IPS-20b (cell line): ENCODE data around the gene INPP5D.

Experiments
- H3K27ac ChIP-seq: one replicate; pipeline ENCODE4 v1.5.1; 2013; ENCODE audit warnings: low read length
- H3K27me3 ChIP-seq: 2 replicates; pipeline ENCODE4 v1.6.1; 2013; ENCODE audit warnings: mild to moderate bottlenecking, low read length, inconsistent platforms; ENCODE audit not compliant: insufficient read depth
- H3K36me3 ChIP-seq: 2 replicates; pipeline ENCODE4 v1.6.1; 2013; ENCODE audit warnings: low read depth, mild to moderate bottlenecking, inconsistent platforms, low read length, moderate library complexity; ENCODE audit not compliant: insufficient read depth
- H3K4me1 ChIP-seq: 2 replicates; pipeline ENCODE4 v1.6.1; 2013; ENCODE audit warnings: mild to moderate bottlenecking, control low read depth, inconsistent platforms, low read length, moderate library complexity; ENCODE audit not compliant: insufficient read depth
- H3K4me3 ChIP-seq: 2 replicates; pipeline ENCODE4 v1.5.1; 2013; ENCODE audit warnings: mild to moderate bottlenecking, low read length, inconsistent platforms
- H3K9ac ChIP-seq: 2 replicates; pipeline ENCODE4 v1.6.1; 2013; ENCODE audit warnings: low read depth, mild to moderate bottlenecking, inconsistent platforms, low read length, moderate library complexity
- H3K9me3 ChIP-seq: 2 replicates; pipeline ENCODE4 v1.6.1; 2013; ENCODE audit warnings: mild to moderate bottlenecking, low read depth, low read length, inconsistent platforms; ENCODE audit not compliant: insufficient read depth

INPP5D gene

DNA sequence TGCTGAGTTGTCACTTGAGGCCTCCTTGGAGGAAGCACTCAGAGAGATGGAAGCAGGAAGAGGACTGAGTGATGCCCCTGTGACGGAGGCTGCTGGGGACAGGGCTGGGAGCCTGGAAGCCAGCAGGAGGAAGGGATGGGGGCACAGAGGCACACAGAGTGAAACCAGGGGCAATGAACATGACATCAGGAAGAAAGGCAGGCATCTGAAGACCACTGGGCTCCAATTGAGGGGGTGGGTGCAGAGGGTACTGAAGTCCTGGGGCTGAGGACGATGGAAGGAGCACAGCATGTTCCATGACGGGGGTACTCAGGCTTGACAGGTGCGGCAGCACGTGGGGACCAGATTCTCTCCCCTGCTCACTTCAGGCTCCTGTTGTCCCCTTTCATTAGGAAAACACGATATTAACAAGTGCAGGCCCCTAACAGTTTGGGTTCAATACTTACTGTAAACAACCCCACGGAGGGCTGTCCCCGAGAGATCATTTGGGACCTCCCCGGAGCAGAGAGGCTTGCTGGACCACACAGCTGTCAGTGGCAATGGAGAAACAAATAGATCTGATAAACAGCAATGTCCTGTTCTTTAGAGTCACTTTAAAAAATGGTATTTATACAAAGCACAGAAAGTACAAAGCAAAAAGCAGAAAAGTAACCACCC is 8.7 kb downstream of the INPP5D start:
- Histone ChIP-seq H3K9me3 (no peaks in the 10 kb centered on the region), H3K4me3 (no peak overlapping the region), H3K27me3 (no peaks in the 10 kb centered on the region), H3K9ac (no peak overlapping the region), H3K27ac (no peak overlapping the region), H3K4me1 (no peaks in the 10 kb centered on the region), H3K36me3 (no peaks in the 10 kb centered on the region)

DNA sequence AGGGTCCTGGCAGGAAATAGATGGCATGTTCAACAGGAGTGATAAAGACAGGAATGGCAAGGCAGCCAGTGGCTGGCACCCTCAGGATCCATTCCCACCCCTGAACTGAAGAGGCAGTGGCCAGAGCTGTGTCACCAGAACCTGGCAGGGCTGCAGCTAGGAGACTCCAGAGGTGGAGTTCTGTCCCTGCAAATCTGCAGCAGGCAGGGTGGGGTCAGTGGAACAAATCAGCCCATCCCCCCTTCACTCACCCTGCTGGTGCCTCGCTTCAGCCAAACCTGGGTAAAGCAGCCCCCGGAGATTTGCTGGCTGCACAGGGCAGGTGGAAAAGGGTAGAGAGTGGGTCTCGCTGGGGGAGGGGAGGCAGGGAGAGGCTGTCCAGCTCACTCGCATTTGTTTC is 12.7 kb downstream of the INPP5D start:
- Histone ChIP-seq H3K4me1 (peaks cover 12% of the 10 kb centered on the region), H3K4me3 (no peak overlapping the region), H3K9ac (no peak overlapping the region), H3K9me3 (no peaks in the 10 kb centered on the region), H3K36me3 (no peaks in the 10 kb centered on the region), H3K27me3 (no peaks in the 10 kb centered on the region), H3K27ac (no peak overlapping the region)

DNA sequence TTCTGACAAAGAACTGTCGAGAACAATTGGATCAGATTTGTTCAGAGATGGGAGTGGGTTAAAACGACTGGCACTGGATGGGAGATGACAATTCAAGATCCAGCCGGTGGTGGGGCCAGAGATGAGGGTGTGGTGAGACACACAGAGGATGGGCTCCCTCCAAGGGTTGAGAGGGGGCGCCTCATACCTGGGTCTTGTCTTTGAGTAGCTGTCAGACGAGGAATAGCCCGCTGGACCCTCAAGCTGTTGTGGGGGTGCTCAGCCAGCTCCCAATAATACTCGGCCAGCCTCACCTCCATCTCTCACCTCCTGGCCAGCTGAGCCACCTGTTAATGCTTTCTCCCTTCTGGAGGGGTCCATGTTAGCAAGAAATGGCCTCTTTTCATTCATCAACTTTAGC is 14.0 kb downstream of the INPP5D start:
- Histone ChIP-seq H3K27ac (no peak overlapping the region), H3K4me3 (no peak overlapping the region), H3K9me3 (no peaks in the 10 kb centered on the region), H3K4me1 (peaks cover 12% of the 10 kb centered on the region), H3K36me3 (no peaks in the 10 kb centered on the region), H3K9ac (no peak overlapping the region), H3K27me3 (no peaks in the 10 kb centered on the region)

DNA sequence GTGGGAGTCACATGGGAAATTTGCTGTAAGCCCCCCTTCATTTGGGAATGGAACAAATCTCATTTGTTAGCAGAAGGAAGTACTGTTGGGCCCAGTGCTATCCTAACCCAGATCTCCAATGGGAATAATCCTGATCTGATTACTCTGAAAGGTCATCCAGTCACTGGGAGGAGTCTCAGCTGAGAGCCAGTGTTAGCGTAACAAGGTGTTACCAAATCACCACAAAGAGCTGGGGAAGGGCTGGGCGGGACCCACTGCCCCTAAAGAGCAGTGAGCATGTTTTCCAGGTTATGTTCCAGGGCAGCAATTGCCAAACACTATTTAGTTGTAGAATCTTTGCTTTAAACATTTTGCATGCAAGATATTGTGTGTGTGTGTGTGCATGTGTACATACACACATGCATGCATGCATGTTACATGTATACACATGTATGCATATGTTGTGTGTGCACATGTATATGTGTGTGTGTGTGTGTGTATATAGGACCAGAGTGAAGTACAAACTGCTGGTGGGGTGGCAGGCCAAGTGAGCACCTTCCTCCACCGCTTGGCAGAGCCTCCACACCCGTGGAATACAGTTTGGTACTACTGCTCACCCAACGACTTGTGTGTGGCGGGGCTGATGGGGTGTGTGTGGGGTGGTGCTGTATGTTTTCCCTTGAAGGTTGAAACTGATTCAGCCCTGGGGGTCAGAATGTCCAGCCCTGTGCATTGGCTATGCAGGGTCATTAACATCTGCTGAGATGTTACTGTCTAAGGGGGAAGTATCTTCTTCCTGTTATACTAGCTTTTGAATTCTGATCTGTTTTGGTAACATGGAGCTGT is 15.2 kb downstream of the INPP5D start:
- H3K4me3 ChIP-seq: no peak overlapping the region
- no peak overlapping the region for H3K27ac ChIP-seq
- no peaks in the 10 kb centered on the region for H3K27me3 ChIP-seq
- H3K4me1 ChIP-seq: peaks cover 12% of the 10 kb centered on the region
- no peaks in the 10 kb centered on the region for H3K9me3 ChIP-seq
- no peak overlapping the region for H3K9ac ChIP-seq
- no peaks in the 10 kb centered on the region for H3K36me3 ChIP-seq

DNA sequence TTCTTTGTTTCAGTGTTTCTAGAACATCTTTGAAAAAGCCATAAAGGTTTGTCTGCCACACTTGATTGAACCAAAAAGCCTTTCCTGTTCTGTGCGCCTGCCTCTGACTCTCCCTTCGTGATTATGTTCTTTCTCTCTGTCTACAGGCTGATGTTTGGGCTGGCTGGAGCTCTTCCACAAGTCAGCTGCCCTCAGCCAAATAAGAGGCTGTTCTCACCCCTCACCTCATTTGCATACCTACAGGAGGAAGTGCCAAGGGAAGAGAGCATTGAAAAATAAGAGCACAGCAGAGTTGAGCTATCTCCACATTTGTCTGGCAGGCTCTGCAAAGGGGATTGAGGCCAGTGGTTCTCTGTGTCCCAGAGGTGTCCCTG is 15.8 kb downstream of the INPP5D start:
- Histone ChIP-seq H3K27me3 (no peaks in the 10 kb centered on the region), H3K36me3 (no peaks in the 10 kb centered on the region), H3K4me1 (peaks cover 12% of the 10 kb centered on the region), H3K4me3 (no peak overlapping the region), H3K27ac (no peak overlapping the region), H3K9me3 (no peaks in the 10 kb centered on the region), H3K9ac (no peak overlapping the region)

DNA sequence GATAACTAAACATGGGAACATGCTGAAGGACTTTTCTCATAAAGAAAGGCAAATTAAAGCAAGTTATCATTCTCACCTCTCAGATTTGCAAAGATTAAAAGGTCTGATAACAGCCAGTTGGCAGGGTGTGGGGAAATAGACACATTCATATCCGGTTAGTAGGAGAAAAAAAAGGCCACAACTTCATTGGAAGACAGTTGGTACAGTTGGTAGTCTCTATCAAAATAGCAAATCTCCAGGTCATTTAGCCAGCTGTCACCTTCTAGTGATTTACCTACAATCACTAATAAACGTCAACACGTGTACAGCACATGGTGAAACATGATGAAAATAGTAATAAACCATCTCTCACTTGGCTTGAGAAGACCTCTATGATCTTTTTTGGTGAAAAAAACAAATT is 16.6 kb downstream of the INPP5D start:
- no peaks in the 10 kb centered on the region for H3K9me3 ChIP-seq
- H3K4me1 ChIP-seq: peaks cover 12% of the 10 kb centered on the region
- H3K4me3 ChIP-seq: no peak overlapping the region
- H3K36me3 ChIP-seq: no peaks in the 10 kb centered on the region
- H3K9ac ChIP-seq: no peak overlapping the region
- H3K27ac ChIP-seq: no peak overlapping the region
- no peaks in the 10 kb centered on the region for H3K27me3 ChIP-seq

DNA sequence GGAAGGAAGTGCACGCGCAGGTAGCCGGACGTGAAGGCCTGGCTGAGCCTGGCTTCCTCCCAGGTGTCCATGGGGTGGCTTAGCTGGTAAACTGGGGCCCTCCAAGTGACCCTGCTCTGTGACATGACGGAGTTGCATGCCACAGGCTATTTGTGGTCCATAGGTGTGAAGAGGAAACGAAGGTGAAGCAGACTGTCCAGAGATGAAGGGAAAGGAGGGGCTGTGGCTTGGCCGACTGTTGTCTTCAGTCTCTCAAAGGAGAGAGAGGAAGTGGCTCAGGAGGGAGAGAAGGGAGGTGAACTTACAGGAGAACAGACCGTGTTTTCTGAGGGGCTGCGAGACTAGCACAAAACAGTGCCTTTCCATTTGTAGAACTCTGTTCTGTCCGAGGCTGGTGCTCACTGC is 19.3 kb downstream of the INPP5D start:
- H3K4me3 ChIP-seq: no peak overlapping the region
- H3K27ac ChIP-seq: no peak overlapping the region

DNA sequence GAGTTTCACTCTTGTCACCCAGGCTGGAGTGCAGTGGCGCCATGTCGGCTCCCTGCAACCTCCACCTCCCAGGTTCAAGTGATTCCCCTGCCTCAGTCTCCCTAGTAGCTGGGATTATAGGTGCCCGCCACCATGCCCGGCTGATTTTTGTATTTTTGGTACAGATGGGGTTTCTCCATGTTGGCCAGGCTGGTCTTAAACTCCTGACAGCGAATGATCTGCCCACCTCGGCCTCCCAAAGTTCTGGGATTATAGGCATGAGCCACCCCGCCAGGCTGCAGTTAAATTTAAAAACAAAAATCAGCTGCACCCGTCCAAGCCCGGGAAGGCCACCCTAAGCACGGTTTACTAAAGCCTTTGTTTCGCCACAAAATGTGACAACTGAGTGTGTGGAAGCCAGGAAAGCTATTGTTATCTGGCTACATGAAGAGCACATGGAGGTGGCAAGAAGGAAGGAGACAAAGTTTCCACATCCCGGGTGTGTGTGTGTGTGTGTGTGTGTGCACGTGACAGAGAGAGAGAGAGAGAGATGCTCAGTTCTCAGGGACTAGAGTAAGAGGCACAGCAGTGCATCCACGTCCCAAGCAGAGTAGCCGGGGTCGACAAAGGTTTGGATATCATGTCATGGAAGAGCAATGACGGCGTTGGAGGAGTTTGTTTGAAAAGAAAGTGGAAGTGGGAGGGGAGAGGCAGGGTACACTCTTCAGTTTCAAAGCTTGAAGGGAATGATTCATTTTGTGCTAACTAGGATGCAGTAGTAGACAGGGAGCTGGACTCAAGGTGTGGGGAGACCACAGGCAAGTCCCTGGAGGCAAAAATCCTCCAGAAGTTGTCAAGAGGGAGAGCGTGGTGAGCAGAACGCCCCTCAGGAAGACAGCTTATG is 20.1 kb downstream of the INPP5D start:
- H3K27ac ChIP-seq: no peak overlapping the region

More for the DNA sequence above, 19.3 kb downstream of the INPP5D start:
- Histone ChIP-seq H3K9me3 (no peaks in the 10 kb centered on the region), H3K9ac (no peak overlapping the region), H3K27me3 (no peaks in the 10 kb centered on the region), H3K36me3 (no peaks in the 10 kb centered on the region), H3K4me1 (peaks cover 19% of the 10 kb centered on the region)

DNA sequence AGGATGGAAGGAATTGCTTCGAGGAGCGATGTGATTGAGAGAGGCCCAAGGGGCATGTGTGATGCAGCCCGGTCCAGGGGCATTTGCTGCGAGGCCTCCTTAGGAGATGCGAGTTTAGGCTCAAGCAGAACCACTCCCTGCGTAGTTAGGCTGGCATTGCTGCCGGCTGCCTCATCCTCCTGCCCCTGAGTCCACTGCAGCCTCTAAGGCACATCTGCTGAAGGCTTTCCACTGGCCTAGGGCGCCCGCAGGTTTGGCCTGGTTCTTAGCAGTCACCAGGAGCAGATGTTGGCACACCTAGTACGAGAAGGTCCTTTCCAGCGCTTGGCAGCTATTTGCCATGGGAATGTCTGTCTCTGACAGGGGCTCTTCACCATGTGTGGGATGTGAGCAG is 20.7 kb downstream of the INPP5D start:
- H3K4me1 ChIP-seq: peaks cover 16% of the 10 kb centered on the region; the same call in 1 of the 2 replicates
- H3K27ac ChIP-seq: no peak overlapping the region
- no peaks in the 10 kb centered on the region for H3K36me3 ChIP-seq
- H3K27me3 ChIP-seq: no peaks in the 10 kb centered on the region
- no peak overlapping the region for H3K9ac ChIP-seq
- H3K9me3 ChIP-seq: no peaks in the 10 kb centered on the region
- no peak overlapping the region for H3K4me3 ChIP-seq

More for the DNA sequence above, 20.1 kb downstream of the INPP5D start:
- Histone ChIP-seq H3K9me3 (no peaks in the 10 kb centered on the region), H3K4me1 (peaks cover 17% of the 10 kb centered on the region), H3K27me3 (no peaks in the 10 kb centered on the region), H3K36me3 (no peaks in the 10 kb centered on the region), H3K9ac (no peak overlapping the region), H3K4me3 (no peak overlapping the region)

DNA sequence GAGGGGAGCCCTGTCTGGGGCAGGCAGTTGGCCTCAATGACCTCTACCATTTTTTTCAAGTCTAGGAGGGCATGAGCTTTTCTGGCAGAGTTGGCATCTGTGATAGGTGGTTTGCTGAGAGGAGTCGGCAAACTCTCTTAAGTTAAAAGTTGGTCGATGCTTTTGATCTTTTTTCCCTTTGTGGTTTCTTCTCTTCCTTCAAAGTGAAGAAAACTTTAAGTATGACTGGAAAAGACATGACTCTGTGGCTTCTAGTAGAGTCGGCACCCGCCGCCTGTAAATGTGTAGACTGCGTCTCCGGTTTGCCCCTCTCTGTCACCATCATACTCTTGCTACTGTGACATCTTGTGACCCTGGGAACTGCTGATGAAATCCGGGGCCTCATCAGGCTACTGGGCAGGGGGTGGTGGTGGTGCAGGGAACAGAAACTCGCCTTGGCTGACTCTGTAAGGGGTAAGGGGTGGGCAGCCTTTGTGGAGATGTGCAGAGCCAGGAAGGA is 21.1 kb downstream of the INPP5D start:
- Histone ChIP-seq H3K4me3 (no peak overlapping the region), H3K9ac (no peak overlapping the region), H3K27me3 (no peaks in the 10 kb centered on the region), H3K9me3 (no peaks in the 10 kb centered on the region), H3K4me1 (peaks cover 13% of the 10 kb centered on the region; the same call in 1 of the 2 replicates), H3K27ac (no peak overlapping the region), H3K36me3 (no peaks in the 10 kb centered on the region)

DNA sequence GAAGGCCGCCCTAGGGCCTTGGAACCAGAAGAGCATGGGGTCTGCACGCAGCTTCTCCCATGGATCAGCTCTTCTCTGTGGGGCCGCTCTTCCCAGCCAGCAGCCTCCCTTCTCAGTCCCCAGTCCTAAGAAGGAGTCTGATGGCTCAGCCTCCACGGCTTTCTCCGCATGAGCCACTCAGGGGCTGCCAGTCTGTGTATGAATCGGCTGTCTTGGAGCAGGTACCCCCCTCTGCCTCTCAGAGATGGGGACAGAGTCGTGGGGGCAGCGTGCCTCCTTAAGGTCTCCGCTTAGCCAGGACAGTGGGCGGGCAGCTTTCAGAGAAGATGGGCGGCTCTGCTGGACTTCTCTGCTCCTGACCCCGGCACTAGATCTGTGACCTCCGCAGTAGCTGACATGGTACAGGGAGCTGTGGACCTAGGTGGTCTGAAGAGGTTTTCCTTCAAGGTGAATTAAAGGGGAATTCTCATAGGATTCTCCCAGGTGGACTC is 21.6 kb downstream of the INPP5D start:
- Histone ChIP-seq H3K9ac (no peak overlapping the region), H3K36me3 (no peaks in the 10 kb centered on the region), H3K4me3 (no peak overlapping the region), H3K27me3 (no peaks in the 10 kb centered on the region), H3K27ac (no peak overlapping the region), H3K4me1 (peaks cover 13% of the 10 kb centered on the region; the same call in 1 of the 2 replicates), H3K9me3 (no peaks in the 10 kb centered on the region)
